ENCODE data around the gene PLXNA2.

GRCh38 chr1:208019257-208019656, 224.9 kb downstream of the PLXNA2 start:
- TF ChIP-seq, protein P1, sequence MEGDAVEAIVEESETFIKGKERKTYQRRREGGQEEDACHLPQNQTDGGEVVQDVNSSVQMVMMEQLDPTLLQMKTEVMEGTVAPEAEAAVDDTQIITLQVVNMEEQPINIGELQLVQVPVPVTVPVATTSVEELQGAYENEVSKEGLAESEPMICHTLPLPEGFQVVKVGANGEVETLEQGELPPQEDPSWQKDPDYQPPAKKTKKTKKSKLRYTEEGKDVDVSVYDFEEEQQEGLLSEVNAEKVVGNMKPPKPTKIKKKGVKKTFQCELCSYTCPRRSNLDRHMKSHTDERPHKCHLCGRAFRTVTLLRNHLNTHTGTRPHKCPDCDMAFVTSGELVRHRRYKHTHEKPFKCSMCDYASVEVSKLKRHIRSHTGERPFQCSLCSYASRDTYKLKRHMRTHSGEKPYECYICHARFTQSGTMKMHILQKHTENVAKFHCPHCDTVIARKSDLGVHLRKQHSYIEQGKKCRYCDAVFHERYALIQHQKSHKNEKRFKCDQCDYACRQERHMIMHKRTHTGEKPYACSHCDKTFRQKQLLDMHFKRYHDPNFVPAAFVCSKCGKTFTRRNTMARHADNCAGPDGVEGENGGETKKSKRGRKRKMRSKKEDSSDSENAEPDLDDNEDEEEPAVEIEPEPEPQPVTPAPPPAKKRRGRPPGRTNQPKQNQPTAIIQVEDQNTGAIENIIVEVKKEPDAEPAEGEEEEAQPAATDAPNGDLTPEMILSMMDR (IDR thresholded peaks at IDR 0.05): no peak
- no peak for TF ChIP-seq POLR2A (IDR thresholded peaks at IDR 0.05; ENCODE audit: low read depth)
